Fibroblast of mammary gland (primary cell): ENCODE data around the gene CEP350.

Experiments
- DNase-seq: peaks from one replicate; pipeline ENCODE4 v3.0.0-alpha.2; 2010; ENCODE audit warnings: low read depth
- H3K4me3 ChIP-seq: 2 replicates; pipeline ENCODE4 v1.5.1; 2011; ENCODE audit warnings: low read depth, mild to moderate bottlenecking, low read length, moderate library complexity; ENCODE audit not compliant: control insufficient read depth
- TF ChIP-seq, protein P1 (sequence below): conservative IDR thresholded peaks from 2 replicates; pipeline ENCODE4 v1.5.1; 2011; ENCODE audit warnings: low read depth, low read length, inconsistent platforms; ENCODE audit not compliant: control insufficient read depth, insufficient read depth

Gene CEP350

DNA sequence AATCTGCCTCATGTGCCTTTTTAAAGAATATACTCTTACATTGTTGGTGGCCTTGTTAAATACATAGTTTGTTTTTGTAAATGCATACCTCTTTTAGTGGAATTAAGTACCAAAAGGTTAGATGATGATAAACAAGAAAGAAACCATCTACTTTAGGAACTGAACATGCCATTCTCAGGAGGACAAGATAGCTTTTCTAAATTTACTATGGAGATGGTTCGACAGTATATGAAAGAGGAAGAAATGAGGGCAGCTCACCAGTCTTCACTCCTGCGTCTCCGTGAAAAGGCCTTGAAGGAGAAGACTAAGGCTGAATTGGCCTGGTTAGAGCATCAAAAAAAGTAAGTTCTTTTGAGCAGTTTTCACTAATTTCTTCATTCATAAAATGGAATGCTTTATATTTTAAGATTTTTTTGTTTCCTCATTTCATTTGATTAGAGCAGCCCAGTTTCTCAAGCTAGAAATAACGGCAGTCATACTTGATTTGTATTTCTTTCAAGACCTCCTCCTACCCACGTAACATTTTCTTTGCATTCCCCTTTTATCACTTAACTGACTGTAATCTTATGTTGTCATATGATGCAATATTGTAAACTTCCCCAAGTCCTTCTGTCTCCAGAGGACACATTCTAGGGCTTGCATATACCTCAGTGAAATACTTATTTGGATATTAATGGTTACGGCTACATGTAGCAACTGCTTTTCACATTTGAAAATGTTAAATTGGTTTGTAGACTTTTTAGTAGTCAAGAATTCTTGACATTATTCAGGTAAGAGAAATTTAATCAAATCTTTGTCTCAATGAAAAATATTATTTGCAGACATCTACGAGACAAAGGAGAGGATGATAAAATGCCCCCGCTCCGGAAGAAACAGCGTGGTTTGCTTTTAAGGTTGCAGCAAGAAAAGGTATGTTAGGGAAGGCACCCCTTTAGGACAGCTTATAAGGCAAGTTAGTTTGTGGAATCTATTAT, 99.3 kb downstream of the CEP350 start:
- H3K4me3 ChIP-seq, result no peak overlapping the region
- DNase-seq, result no peak
- TF ChIP-seq, protein P1, sequence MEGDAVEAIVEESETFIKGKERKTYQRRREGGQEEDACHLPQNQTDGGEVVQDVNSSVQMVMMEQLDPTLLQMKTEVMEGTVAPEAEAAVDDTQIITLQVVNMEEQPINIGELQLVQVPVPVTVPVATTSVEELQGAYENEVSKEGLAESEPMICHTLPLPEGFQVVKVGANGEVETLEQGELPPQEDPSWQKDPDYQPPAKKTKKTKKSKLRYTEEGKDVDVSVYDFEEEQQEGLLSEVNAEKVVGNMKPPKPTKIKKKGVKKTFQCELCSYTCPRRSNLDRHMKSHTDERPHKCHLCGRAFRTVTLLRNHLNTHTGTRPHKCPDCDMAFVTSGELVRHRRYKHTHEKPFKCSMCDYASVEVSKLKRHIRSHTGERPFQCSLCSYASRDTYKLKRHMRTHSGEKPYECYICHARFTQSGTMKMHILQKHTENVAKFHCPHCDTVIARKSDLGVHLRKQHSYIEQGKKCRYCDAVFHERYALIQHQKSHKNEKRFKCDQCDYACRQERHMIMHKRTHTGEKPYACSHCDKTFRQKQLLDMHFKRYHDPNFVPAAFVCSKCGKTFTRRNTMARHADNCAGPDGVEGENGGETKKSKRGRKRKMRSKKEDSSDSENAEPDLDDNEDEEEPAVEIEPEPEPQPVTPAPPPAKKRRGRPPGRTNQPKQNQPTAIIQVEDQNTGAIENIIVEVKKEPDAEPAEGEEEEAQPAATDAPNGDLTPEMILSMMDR, result no peak

- no peak overlapping the region for H3K4me3 ChIP-seq
- DNase-seq, result peak; percentile 12
- TF ChIP-seq, protein P1, result no peak
Observed at GRCh38 chr1:180057883-180058396, 103.3 kb downstream of the CEP350 start.

DNA sequence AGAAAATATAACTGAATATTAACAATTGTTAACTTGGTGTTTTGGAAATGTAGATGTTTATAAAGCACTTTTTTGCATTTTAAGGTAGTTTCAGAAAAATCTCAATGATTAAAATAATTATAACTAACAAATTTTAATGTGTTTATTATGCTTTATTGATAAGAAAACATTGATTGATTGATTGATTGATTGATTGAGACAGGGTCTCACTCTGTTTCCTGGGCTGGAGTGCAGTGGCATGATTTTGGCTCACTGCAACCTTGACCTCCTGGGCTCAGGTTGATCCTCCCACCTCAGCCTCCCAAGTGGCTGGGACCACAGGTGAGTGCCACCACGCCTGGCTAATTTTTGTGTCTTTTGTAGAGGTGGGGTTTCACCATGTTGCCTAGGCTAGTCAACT, 106.4 kb downstream of the CEP350 start:
- H3K4me3 ChIP-seq, result no peak overlapping the region
- TF ChIP-seq, protein P1, result no peak
- no peak for DNase-seq

- no peak overlapping the region for H3K4me3 ChIP-seq
- no peak for DNase-seq
- TF ChIP-seq, protein P1, result no peak
Observed at GRCh38 chr1:180062452-180062971, 107.9 kb downstream of the CEP350 start.

- TF ChIP-seq, protein P1, result no peak
- no peak overlapping the region for H3K4me3 ChIP-seq
- DNase-seq, result no peak
Observed at GRCh38 chr1:180065408-180065807, 110.8 kb downstream of the CEP350 start.

DNA sequence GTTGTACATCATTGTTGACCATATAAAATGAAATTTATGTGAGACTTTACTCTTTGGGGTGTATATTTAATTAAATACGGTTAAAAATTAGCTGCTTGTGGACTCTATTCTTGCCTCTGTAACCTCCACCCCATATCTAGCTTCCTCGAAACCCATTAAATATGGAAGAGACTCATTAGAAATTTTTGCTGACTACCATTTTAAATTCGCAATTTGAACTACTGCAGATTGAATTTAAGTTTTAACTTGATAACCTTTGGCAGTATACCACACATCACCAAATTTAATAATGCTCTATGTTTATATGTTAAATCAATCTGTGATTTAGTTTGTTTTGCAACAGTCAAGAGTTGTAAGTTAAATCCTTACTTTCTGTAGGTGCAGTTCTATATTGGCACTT, 111.5 kb downstream of the CEP350 start:
- TF ChIP-seq, protein P1, result no peak
- no peak for DNase-seq
- H3K4me3 ChIP-seq, result no peak overlapping the region
